ENCODE results near the gene TCFL5.
A peak's percentile ranks its signal among the peaks of the same experiment; 100 is the strongest.

The TCFL5 gene

DNA sequence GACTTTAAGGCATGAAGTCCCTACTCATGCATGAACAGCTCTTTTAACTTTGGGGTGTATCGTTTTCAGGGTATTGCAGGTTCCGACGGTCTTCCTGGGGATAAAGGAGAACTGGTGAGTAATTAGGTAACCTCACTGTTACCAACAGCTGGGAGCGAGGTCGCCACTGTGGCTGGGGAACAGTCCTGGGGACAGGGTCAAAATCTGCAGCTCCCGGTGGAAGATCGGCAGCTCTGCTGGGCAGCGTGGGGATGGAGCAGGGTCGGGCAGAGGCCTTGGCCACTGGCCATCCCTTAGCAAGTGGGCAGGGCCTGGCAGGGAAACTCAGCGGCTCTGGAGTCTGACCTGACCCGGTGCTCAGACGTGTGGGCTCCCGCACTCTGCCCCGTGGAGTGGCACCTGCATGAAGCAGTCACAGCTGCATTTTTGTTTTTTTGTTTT lies 28.7 kb downstream of the TCFL5 start:
- ATAC-seq (no peak), DNase-seq (no peak)

DNA sequence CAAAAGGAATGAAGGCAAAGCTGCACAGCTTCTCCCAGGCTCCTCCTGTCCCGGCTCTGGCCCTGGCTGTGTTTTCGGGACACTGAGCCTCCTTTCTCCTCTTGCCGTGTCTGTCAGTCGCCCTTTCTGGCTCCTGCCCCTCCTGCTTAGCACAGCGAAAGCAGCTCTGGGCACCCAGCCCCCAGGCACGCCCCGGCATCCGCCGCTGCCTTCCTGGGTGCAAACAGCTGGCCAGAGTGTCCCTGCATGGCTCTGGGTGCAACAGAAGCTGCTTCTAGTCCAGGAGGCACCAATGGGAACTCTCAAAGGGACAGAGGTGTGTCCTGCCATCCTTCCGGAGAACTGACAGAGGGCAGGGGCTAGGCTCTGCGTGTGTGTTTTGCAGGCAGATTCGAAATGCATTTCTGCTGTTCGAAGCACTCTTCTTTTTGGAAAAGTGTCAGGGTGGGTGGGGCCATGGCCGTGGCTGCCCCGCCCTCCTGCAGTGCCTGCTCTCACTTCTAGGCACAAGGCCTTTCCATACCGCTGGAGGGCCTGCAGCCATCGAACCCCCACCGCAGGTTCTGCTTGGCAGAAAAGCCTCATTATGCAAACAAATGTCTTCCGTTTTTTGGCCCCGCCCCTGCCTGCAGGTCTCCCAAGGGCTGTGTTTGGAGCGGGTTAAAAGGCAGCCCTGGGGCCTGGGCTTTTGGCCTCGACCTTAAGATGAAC lies 29.3 kb downstream of the TCFL5 start:
- ATAC-seq: peak; percentile 44
- peak; percentile 36 for DNase-seq

DNA sequence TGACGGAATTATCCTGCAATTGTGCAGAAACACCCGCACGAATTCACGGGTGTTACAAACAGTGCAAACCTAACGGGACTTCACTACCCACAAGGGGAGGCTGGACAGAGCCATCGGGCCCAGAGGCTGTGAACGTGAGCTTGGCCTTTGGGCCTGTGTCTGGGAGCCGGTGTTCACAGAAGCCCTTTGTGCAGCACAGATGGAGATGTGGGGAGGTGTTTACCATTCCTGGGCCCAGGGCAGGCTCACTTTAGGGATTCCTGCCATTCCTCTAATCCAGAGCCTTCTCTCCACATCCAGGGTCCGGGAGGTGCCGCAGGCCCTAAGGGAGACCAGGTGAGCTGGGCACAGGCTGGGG lies 29.8 kb downstream of the TCFL5 start:
- DNase-seq (no peak), ATAC-seq (no peak)

DNA sequence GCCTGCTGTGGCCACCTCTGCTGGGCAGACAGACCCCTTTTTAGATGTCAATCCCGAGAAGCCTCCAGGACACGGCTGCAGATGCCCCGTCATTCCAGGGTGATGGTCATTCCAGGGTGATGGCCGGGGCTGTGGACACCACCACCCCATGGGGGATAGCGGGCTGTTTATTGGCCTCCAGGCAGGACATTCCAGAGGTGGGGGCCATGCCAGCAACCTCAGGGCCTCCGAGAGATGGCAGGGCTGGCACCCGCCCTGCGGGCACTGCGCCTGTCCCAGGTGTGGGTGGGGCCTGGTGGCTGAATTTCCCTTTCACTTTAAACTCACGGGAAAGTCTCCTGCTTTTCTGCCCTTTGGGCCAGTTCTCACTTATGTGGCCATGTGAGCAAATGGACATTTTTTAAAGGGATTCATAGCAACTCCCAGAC lies 30.2 kb downstream of the TCFL5 start:
- DNase-seq (no peak), ATAC-seq (no peak)

DNA sequence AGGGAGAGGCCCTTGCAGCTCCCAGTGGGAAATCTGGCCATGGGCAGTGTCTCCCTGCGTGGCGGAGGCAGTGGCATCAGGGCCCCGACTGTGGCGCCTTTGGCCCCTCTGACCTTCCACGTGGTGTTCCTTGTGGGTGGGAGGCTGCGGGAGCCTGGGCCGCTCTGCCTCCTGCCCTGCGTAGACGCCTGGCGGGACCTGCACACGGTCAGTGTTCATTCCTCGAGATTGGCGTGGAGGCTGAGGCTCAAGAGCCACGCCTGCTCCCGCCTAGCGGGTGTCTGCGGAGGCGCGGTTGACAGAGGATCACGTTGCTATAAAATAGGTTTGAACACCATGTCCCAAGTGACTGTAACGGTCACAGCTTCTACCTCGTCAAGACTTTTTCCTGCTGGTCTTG lies 30.8 kb downstream of the TCFL5 start:
- DNase-seq (no peak), ATAC-seq (no peak)

DNA sequence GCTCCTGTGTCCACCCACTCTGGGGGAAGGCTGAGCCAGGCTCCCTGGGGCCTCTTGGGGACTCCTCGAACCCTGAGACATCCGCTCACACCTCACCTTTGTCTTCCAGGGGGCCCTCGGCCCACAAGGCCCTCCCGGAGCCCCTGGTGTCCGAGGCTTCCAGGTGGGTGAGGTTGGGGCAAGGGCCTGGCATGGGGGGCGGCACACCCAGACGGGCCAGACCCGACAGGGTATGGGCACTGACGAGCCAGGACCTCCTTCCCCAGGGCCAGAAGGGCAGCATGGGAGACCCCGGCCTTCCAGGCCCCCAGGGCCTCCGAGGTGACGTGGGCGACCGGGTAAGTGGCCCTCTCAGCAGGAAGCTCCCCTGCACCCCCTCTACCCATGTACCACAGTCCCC lies 31.4 kb downstream of the TCFL5 start:
- no peak for ATAC-seq
- no peak for DNase-seq

DNA sequence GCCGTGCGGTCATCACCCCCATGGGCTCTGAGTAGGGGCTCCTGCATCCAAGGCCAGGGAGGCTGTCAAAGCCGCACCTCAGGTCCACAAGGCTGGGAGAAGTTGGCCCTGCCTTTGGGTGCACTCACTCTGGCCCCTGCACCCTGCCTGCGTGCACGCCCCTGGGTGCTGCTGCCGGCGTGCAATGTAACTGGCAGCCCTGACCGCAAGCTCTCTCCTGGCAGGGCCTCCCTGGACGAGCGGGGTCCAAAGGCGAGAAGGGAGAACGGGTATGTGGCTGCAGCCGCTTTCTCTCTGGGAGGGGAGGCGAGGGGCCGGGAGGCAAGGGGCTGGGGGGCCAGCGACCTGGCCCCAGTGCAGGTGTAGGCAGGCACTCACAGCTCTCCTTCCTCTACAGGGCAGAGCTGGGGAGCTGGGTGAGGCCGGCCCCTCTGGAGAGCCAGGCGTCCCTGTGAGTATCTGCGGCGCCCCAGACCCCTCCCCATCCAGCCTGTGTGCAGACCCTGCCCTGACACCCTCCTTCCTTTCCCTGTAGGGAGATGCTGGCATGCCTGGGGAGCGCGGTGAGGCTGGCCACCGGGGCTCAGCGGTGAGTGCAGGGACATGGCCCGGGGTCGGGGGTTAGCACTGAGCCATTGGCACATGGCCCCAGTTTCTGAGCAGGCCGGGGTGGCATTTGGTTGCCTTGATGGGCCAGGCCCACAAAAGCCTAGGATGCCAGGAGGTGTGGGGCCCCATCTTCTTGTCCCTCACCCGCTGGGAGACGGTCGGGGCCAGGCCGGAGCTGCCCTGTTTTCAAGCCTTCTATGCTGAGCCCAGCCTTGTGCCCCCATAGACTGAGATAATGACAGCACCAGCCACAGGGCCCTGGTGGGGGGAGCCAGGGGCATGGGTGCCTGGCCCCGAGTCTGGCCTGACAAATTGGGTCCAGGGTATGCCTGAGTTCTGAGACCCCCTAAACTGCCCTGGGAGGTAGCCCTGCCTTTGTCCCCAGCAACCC lies 32.1 kb downstream of the TCFL5 start:
- no peak for ATAC-seq
- DNase-seq: no peak

DNA sequence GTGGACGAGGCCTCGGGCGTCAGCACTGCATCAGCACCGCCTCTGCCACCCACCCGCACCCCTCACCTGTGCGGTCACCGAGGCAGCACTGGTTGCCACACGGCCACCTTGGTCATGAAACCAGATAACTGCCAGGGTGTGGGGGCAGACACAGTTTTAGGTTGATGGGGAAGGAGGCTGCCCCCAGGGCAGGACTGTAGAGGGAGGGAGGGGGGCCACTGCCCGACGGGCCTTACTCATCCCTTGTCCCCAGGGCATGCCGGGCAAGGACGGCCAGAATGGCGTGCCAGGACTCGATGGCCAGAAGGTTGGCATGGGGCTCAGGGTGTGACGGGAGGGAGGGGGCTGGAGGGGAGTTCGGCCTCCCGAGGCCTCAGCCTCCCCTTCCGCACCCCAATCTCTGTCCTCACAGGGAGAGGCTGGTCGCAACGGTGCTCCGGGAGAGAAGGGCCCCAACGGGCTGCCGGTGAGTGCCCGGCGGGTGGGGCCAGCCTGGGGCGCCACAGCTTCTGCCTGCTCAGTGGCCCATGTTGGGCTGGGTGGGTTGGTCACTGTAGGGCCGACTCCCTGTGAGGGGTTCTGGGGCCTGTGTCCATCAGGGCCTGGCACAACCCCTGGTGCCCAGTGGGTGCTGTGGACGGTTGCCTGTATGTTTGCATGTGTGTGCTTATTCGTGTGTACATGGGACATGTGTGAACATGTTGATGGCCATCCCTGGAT lies 33.0 kb downstream of the TCFL5 start:
- ATAC-seq: no peak
- DNase-seq: no peak

DNA sequence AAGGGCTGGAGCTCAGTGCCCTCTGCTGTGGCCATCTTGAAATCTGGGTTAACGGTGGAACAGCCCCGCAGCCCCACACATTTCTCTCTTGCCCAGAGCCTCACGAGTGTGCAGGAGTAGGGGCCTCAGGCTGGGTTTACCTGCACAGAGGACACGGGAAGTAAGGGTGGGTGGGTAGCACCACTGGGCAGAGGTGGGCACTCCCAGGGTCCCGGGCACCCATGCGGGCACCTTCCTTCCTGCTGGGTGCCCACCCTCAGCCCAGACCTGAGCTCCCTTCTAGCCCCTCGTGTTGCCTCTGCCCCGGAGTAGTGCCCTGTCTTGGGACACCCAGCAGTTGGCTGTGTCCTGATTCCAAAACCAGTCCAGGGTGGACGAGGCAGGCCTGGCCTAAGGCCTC lies 33.6 kb downstream of the TCFL5 start:
- DNase-seq (no peak), ATAC-seq (no peak)

DNA sequence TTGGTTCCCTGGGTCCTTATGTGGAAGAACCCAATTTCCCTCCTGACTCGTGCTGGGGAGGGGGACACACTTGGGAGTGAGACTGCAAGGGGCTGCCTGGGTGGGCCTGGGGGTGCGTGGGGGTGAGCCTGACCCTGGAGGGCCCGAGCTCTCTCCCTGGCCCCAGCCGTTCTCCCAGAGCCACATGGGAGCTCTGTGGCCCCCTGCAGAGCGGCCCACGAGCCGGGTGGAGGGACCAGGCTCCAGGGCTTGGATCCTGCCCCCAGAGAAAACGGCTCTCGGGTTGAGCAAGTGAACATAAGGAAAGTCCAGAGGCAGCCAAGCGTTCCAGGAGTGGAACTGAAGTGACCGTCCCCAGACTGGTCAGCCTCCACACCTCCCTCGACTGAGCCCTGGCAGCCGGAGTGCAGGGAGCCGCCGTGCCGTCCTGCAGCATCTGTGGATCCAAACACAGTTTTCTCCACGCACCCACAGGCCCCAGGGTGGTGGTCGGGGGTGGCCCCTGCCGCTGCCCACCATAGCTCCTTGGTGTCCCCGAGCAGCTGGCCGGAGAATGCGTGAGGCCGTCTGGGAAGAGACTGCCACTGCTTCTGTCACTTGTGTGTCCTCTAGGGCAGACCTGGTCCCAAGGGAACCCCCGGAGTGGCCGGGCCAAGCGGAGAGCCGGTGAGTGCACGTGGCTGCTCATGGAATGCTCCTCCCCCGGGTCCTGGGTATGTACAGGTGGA lies 34.1 kb downstream of the TCFL5 start:
- DNase-seq (no peak), ATAC-seq (no peak)

DNA sequence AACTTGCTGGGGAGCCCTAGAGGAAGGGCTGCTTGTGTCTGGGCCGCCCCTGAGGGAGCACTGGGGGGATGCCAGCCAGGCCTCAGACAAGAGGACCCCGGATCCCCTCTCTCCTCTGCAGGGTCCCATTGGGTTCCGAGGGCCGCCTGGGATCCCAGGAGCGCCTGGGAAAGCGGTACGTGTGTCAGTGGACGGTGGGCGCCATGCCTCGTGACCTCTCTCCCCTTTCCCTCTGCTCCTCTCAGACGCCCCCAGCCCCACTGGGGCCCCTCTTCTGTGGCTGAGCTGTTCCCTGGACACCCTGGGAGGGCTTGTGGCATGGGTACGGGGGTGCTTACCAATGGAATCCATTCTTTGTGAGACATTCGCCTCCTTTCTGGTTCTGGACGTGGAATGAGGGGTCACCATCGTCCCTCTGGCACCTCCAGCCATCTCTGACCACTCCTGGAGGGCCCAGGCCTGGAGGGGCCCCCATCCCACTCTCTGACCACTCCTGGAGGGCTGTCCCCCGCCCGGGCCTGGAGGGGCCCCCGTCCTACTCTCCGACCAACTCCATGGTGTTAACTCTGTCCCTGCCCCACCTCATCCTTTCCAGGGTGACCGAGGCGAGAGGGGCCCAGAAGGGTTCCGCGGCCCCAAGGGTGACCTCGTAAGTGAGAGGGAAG lies 34.8 kb downstream of the TCFL5 start:
- DNase-seq: no peak
- no peak for ATAC-seq

DNA sequence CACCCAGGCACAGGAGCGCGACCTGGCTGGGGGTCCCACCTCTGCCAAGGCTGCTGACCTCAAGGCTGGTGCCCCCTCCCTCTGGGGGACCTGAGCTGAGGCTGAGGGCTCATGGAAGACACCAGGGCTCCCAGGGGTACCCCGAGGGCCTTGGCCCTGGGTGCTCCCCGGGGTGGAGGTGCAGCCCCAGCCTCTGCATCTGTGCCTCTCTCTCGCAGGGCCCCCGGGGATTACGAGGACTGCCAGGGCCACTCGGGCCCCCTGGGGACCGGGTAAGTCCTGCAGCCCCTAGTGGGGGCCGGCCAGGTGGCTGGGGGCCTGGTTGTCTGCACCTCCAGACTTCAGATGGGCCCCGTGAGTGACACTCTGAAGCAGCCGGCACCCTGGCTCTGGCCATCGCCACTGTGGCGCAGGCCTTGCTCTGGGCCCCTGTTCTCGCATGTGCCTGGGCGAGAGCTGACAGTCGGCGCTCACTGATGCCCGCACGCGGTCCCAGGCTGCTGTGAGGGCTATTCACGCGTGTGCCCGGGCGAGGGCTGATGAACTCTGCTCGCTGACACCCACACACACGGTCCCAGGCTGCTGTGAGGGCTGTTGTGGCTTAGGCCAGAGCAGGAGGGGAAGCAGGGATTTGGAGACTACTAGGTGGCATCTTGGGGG lies 35.5 kb downstream of the TCFL5 start:
- no peak for DNase-seq
- ATAC-seq: no peak

DNA sequence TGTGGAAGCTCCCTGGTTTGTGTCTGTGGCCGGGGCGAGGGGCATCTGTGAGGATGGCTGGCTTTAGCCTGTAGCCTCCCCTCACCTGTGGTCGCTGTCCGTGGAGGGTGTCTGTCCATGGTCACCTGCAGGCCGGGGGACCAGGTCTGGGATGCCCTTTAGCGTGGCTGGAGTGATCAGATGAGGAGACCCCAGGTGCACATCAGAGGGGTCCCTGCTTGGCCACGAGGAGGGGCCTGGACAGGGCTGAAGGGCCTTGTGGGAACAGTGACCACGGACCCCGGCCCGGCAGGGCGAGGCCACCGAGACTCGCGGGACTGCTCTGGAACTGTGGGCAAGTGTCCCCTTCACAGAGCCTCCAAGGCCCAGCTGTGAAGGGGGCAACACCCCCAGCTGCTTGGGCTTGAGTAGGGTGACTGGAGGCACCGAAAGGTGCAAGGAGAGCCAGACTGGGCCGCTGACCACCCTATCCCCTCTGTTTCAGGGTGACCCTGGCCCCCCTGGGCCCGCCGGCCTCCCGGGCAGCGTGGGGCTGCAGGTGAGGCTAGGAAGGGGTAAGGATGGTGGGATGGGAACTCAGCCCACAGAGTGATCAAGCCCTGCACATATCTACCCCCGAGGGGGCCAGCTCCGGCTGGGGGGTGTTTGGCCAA lies 36.2 kb downstream of the TCFL5 start:
- ATAC-seq (no peak), DNase-seq (no peak)

DNA sequence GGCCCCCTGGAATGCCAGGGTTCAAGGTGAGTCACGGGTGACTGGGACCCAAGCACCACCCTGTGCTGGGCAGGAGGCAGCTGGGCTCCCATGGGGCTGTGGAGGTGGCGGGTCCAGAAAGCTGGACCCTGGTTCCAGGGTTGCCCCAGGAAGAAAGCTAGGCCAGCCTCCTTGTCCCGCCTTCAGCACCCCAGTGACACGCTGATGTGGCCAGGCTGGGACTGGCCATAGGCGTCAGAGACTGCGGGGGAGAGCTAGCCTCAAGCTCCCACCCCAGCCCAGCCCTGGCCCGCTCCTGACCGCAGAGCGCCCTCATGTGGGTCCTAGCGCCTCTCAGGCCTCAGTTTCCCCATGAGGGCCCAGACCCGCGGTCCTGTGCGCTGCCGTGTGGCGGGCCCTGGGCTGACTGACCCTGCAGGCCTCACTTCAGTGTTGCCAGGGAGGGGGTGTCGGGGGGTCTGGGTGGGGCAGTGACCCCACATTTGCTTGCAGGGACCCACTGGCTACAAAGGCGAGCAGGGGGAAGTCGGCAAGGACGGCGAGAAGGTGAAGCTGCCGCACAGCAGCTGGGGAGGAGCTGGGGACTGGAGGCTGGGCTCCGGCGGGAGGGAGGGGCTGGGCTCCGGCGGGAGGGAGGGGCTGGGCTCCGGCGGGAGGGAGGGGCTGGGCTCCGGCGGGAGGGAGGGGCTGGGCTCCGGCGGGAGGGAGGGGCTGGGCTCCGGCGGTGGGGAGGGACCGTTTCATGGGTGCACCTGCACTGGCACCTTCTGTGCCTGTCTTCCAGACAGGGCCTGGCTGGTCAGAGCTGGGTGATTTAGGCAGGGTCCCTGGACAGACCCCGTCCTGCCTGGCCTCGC lies 36.9 kb downstream of the TCFL5 start:
- DNase-seq: peak; percentile 56
- ATAC-seq: no peak

DNA sequence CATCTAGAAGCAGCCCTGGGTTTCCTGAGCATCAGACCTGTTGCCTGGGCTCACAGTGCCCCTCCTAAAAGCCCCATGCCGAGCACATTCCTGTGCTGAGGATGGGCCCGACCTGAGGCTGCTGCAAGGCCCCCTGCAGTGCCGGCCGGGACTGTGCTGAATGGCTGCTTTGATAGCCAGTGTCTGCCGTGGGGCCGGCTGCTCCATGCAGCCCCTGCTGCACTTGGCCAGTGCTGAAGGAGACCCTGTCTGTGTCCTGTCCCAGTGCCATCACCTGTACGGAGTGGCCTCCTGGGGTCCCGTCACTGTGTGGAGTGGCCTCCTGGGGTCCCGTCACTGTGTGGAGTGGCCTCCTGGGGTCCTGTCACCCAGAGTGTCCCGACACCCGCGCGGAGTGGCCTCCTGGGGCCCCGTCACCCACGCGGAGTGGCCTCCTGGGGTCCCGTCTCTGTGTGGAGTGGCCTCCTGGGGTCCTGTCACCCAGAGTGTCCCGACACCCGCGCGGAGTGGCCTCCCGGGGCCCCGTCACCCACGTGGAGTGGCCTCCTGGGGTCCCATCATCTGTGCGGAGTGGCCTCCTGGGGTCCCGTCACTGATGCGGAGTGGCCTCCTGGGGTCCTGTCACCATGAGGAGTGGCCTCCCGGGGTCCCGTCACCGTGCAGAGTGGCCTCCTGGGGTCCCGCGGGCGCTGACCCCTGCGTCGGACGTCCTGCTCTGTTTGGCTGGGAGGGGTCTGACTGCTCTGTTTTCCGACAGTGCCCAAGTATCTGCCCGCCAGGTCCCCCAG lies 37.7 kb downstream of the TCFL5 start:
- ATAC-seq: no peak
- DNase-seq: no peak

DNA sequence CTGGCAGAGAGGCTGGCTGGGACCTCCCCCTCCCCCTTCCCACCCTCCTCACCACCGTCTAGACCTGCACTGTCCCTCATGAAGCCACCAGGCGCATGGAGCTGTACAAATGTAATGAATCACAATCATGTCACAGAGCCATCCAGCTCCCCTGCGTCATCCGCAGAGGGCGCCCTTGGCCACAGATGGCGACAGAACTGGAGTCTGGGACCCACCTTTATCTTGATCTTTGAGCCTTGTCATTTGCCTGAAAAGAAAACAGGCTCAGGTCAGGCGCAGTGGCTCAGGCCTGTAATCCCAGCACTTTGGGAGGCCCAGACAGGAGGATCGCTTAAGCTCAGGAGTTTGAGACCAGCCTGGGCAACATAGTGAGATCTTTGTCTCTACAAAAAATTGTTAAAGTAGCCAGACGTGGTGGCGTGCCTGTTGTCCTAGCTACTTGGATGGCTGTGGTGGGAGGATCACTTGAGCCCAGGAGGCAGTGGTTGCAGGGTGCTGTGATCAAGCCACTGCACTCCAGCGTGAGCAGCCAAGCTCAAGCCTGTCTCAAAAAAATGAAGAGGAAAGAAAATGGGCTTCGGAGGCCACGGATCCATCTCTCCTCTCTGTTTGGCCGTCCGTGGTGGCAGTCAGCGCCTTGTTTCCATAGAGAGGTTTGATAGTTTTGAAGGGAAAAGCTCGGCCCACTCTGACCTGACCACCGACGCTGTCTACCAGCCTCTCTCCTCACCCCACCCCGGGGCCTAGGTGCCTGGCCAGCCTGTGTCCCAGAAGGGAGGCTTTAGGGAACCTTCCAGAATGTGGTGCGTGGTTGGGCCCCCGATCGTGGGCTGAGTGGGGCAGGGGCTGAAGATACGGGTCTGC lies 38.6 kb downstream of the TCFL5 start:
- peak; percentile 66 for ATAC-seq
- DNase-seq: peak; percentile 65

DNA sequence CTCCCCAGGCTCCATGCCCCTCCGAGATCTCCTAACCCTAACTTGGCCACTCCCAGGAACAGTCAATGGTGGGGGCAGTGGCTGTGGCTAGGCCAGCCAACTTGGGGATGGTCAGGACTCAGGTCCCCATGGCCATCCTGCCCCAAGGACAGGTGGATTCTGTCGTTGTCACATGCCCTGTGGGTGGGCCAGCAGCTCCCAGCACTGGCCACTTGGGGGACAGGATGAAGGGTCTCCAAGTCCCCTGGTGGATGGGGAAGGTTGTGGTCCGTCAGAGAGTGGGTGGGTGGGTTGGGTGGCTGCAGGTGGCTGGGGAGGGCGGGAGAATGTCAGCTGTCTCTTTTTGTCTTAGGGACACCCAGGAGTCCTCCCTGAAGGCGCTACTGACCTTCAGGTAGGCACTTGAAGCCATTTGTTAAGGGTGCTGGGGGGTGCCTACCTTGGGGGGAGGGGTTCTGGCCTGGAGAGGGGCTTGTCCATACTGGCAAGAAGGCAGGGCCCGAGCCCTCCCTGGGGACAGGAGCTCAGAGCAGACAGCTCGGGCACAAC lies 39.3 kb downstream of the TCFL5 start:
- no peak for DNase-seq
- no peak for ATAC-seq

Measured in stimulated activated naive CD8-positive, alpha-beta T cell treated with anti-CD3 and anti-CD28 coated beads, Interleukin-15, Interleukin-2, amounts not matched to agents 100 U/mL and 50 U/mL, for 24 hours (primary cell).